Activated CD4-positive, alpha-beta T cell treated with anti-CD3 and anti-CD28 coated beads, Interleukin-2, Interleukin-4, amounts not matched to agents 100 ng/mL and 50 ng/mL, durations not matched to agents 16 hours and 8 hours (primary cell): Measurements from ENCODE around the gene ABI3.
A peak's percentile ranks its signal among the peaks of the same experiment; 100 is the strongest.

Source experiments
- DNase-seq: peaks from one replicate; pipeline ENCODE4 v3.0.0-alpha.2; 2020; ENCODE audit warnings: low spot score

ABI3 gene

GRCh38 chr17:49225554-49226236 is 15.2 kb downstream of the ABI3 start:
- no peak for DNase-seq

GRCh38 chr17:49226771-49227435 is 16.4 kb downstream of the ABI3 start:
- DNase-seq, result no peak

GRCh38 chr17:49227436-49228261 is 17.1 kb downstream of the ABI3 start:
- peak; percentile 78 for DNase-seq

GRCh38 chr17:49229076-49229804 is 18.7 kb downstream of the ABI3 start:
- DNase-seq, result no peak

- DNase-seq, result no peak
Measured at GRCh38 chr17:49229805-49230600, 19.5 kb downstream of the ABI3 start.

GRCh38 chr17:49230636-49231562 is 20.4 kb downstream of the ABI3 start, which contains the start of gene PHOSPHO1:
TSS of gene PHOSPHO1 (minus strand) at chr17:49230787. CDS start at chr17:49226691, 4,096 bp downstream.
- peak; percentile 83 for DNase-seq

- no peak for DNase-seq
Measured at GRCh38 chr17:49231563-49231894, 21.0 kb downstream of the ABI3 start.

- DNase-seq, result no peak
Measured at GRCh38 chr17:49234509-49235080, 24.1 kb downstream of the ABI3 start.

GRCh38 chr17:49235896-49236295 is 25.4 kb downstream of the ABI3 start:
- no peak for DNase-seq

GRCh38 chr17:49239963-49240362 is 29.5 kb downstream of the ABI3 start:
- DNase-seq, result no peak

GRCh38 chr17:49240619-49241018 is 30.1 kb downstream of the ABI3 start:
- no peak for DNase-seq

- DNase-seq, result no peak
Measured at GRCh38 chr17:49241040-49241439, 30.5 kb downstream of the ABI3 start.

GRCh38 chr17:49241692-49242397 is 31.3 kb downstream of the ABI3 start:
- DNase-seq, result no peak

GRCh38 chr17:49242813-49243212 is 32.3 kb downstream of the ABI3 start:
- DNase-seq, result no peak

- no peak for DNase-seq
Measured at GRCh38 chr17:49244839-49245238, 34.3 kb downstream of the ABI3 start.

GRCh38 chr17:49247944-49248343 is 37.4 kb downstream of the ABI3 start:
- no peak for DNase-seq

GRCh38 chr17:49249292-49249794 is 38.8 kb downstream of the ABI3 start:
- DNase-seq, result no peak

- DNase-seq, result no peak
Measured at GRCh38 chr17:49249890-49250522, 39.5 kb downstream of the ABI3 start.
